BLaER1 treated with 17β-estradiol and CSF1 and Interleukin-3, amounts not matched to agents 10 nM and 100 nM (cell line): ENCODE results near the gene KCTD5.
"Not testable (repeated sequence)": the region's sequence is repeated elsewhere in the genome, so short reads cannot be mapped to it uniquely, and the experiment has no call there.

Experiments
- H3K27ac ChIP-seq, 11 experiments: shearing (Covaris generic); formaldehyde crosslinking; 2 replicates each; pipeline ENCODE4 v1.8.1; 2022
- H3K27me3 ChIP-seq, 11 experiments: shearing (Covaris generic); formaldehyde crosslinking; 2 replicates each; pipeline ENCODE4 v1.8.1; 2022
- H3K36me3 ChIP-seq, 11 experiments: shearing (Covaris generic); formaldehyde crosslinking; 2 replicates each; pipeline ENCODE4 v1.8.1; 2022
- H3K4me1 ChIP-seq, 10 experiments: shearing (Covaris generic); formaldehyde crosslinking; 2 replicates each; pipeline ENCODE4 v1.8.1; 2022
- H3K4me2 ChIP-seq, 11 experiments: shearing (Covaris generic); formaldehyde crosslinking; 2 replicates each; pipeline ENCODE4 v1.8.1; 2022
- H3K4me3 ChIP-seq, 10 experiments: shearing (Covaris generic); formaldehyde crosslinking; 2 replicates each; pipeline ENCODE4 v1.8.1; 2022
- H3K9ac ChIP-seq, 11 experiments: shearing (Covaris generic); formaldehyde crosslinking; 2 replicates each; pipeline ENCODE4 v1.8.1; 2022
- H3K9me3 ChIP-seq, 11 experiments: shearing (Covaris generic); formaldehyde crosslinking; replicated peaks in 1 of 11; 2 replicates each; pipeline ENCODE4 v1.8.1; 2022
- H4K20me1 ChIP-seq, 11 experiments: shearing (Covaris generic); formaldehyde crosslinking; 2 replicates each; pipeline ENCODE4 v1.8.1; 2022
- Cebpa-rat ChIP-seq, 11 experiments: shearing (Covaris generic); IDR thresholded peaks; 2 replicates each; pipeline ENCODE4 v1.8.1; 2022

KCTD5 gene

GRCh38 chr16:2715966-2716885 is 33.9 kb downstream of the KCTD5 start:
- H3K4me1 ChIP-seq = peaks cover 40 to 88% (median 74%) of the 10 kb centered on the region in 10 experiments
- peaks cover under 1 to 57% (median 37%) of the 10 kb centered on the region in 11 experiments; a peak in 21 of 22 replicates for H4K20me1 ChIP-seq
- no peak for TF ChIP-seq Cebpa-rat (IDR thresholded peaks at IDR 0.05)
- no peaks in the 10 kb centered on the region for H3K9me3 ChIP-seq
- H3K4me2 ChIP-seq = peak overlapping the region; percentile 71 to 87 (median 82)
- H3K4me3 ChIP-seq = peak overlapping the region in 4 of 10 experiments; percentile 24 to 46 (median 32); a peak in 5 of 20 replicates
- H3K27ac ChIP-seq = no peak overlapping the region; a peak in 1 of 22 replicates
- H3K27me3 ChIP-seq = no peaks in the 10 kb centered on the region
- H3K36me3 ChIP-seq = no peaks in the 10 kb centered on the region
- peak overlapping the region in 2 of 11 experiments; percentile 4 to 9; a peak in 3 of 22 replicates for H3K9ac ChIP-seq

- H3K36me3 ChIP-seq = no peaks in the 10 kb centered on the region
- no peak overlapping the region for H3K27ac ChIP-seq
- peaks cover 44 to 87% (median 76%) of the 10 kb centered on the region in 10 experiments for H3K4me1 ChIP-seq
- no peak for TF ChIP-seq Cebpa-rat (IDR thresholded peaks at IDR 0.05)
- no peaks in the 10 kb centered on the region for H3K9me3 ChIP-seq
- H3K27me3 ChIP-seq = no peaks in the 10 kb centered on the region
- no peak overlapping the region for H3K4me3 ChIP-seq
- H4K20me1 ChIP-seq = peaks cover 0 to 51% (median 34%) of the 10 kb centered on the region in 11 experiments; a peak in 19 of 22 replicates
- 0 out of 22 replicates have a peak overlapping the region, but pooled peaks of 1 of the 11 experiments have one; percentile 4 for H3K9ac ChIP-seq
- peak overlapping the region in 10 of 11 experiments; percentile 29 to 86 (median 75); a peak in 19 of 22 replicates for H3K4me2 ChIP-seq
These were observed 34.6 kb downstream of the KCTD5 start for GRCh38 chr16:2716948-2717347.

GRCh38 chr16:2717383-2718263 is 35.3 kb downstream of the KCTD5 start:
- Histone ChIP-seq H3K27me3 (no peaks in the 10 kb centered on the region), H3K4me1 (peaks cover 46 to 83% (median 75%) of the 10 kb centered on the region in 10 experiments), H3K27ac (no peak overlapping the region), H3K9ac (peak overlapping the region in 4 of 11 experiments; percentile 12 to 24 (median 14); a peak in 2 of 22 replicates), H3K36me3 (no peaks in the 10 kb centered on the region), H3K9me3 (no peaks in the 10 kb centered on the region), H3K4me3 (no peak overlapping the region), H3K4me2 (peak overlapping the region; percentile 22 to 86 (median 59)), H4K20me1 (peaks cover 0 to 45% (median 27%) of the 10 kb centered on the region in 11 experiments; a peak in 18 of 22 replicates)
- TF ChIP-seq Cebpa-rat (IDR thresholded peaks at IDR 0.05) = no peak

- Histone ChIP-seq H3K9ac (peak overlapping the region in 8 of 11 experiments; percentile 76 to 88 (median 85); a peak in 13 of 22 replicates), H4K20me1 (peaks cover 0 to 29% (median 13%) of the 10 kb centered on the region in 11 experiments; a peak in 14 of 22 replicates), H3K4me2 (peak overlapping the region; percentile 75 to 88 (median 81)), H3K4me1 (peaks cover 41 to 70% (median 61%) of the 10 kb centered on the region in 10 experiments), H3K27ac (peak overlapping the region in 5 of 11 experiments; percentile 78 to 89 (median 85); a peak in 5 of 22 replicates), H3K9me3 (no peaks in the 10 kb centered on the region), H3K36me3 (no peaks in the 10 kb centered on the region), H3K4me3 (peak overlapping the region in 1 of 10 experiments; percentile 66; a peak in 1 of 20 replicates), H3K27me3 (no peaks in the 10 kb centered on the region)
- no peak for TF ChIP-seq Cebpa-rat (IDR thresholded peaks at IDR 0.05)
These were observed 37.2 kb downstream of the KCTD5 start for GRCh38 chr16:2719328-2720063.

- Histone ChIP-seq H3K4me1 (peaks cover 41 to 64% (median 56%) of the 10 kb centered on the region in 10 experiments), H3K36me3 (no peaks in the 10 kb centered on the region), H3K9me3 (no peaks in the 10 kb centered on the region), H3K27ac (peak within 1 kb of the TSS; percentile 75 to 89 (median 83)), H3K4me3 (peak within 1 kb of the TSS; percentile 55 to 75 (median 64)), H3K27me3 (no peaks in the 10 kb centered on the region), H4K20me1 (peaks cover 0 to 23% (median 8%) of the 10 kb centered on the region in 11 experiments; a peak in 12 of 22 replicates), H3K9ac (peak within 1 kb of the TSS; percentile 76 to 89 (median 85)), H3K4me2 (peak within 1 kb of the TSS; percentile 75 to 88 (median 81))
- TF ChIP-seq Cebpa-rat (IDR thresholded peaks at IDR 0.05) = no peak
These were observed 37.7 kb downstream of the KCTD5 start, which contains the start of gene PRSS27 for GRCh38 chr16:2720064-2720457. PRSS27 (minus strand) TSS chr16:2720224; CDS start chr16:2720160, 64 bp downstream.

- TF ChIP-seq Cebpa-rat (IDR thresholded peaks at IDR 0.05) = no peak
- Histone ChIP-seq H3K27me3 (no peaks in the 10 kb centered on the region), H3K36me3 (no peaks in the 10 kb centered on the region), H4K20me1 (peaks cover 0 to 19% (median 4%) of the 10 kb centered on the region in 11 experiments; a peak in 6 of 22 replicates), H3K27ac (peak overlapping the region; percentile 75 to 89 (median 83)), H3K4me3 (peak overlapping the region; percentile 55 to 75 (median 64)), H3K9me3 (no peaks in the 10 kb centered on the region), H3K4me1 (peaks cover 37 to 58% (median 48%) of the 10 kb centered on the region in 10 experiments), H3K9ac (peak overlapping the region; percentile 76 to 89 (median 85)), H3K4me2 (peak overlapping the region; percentile 75 to 88 (median 81))
These were observed 38.7 kb downstream of the KCTD5 start for GRCh38 chr16:2720719-2721633.

- H3K27me3 ChIP-seq, H3K36me3 ChIP-seq, H3K9me3 ChIP-seq: not testable (repeated sequence)
- Histone ChIP-seq H4K20me1 (peaks cover 0 to 12% (median 0%) of the 10 kb centered on the region in 11 experiments; a peak in 4 of 22 replicates), H3K4me2 (peak overlapping the region; percentile 66 to 78 (median 73)), H3K9ac (peak overlapping the region in 10 of 11 experiments; percentile 76 to 88 (median 84); a peak in 19 of 22 replicates), H3K4me1 (peaks cover 33 to 54% (median 42%) of the 10 kb centered on the region in 10 experiments), H3K27ac (peak overlapping the region in 10 of 11 experiments; percentile 75 to 89 (median 84); a peak in 16 of 22 replicates), H3K4me3 (peak overlapping the region; percentile 55 to 75 (median 64); a peak in 19 of 20 replicates)
These were observed 39.4 kb downstream of the KCTD5 start for GRCh38 chr16:2721634-2722173.
